GM18519 (cell line): ENCODE measurements around the gene SLC22A23.

Experiments
- ATAC-seq: cut with Tn5 transposase; IDR thresholded peaks from one replicate; pipeline ENCODE4 v1.9.1; 2021; ENCODE audit warnings: mild to moderate bottlenecking, moderate library complexity; ENCODE audit not compliant: unreplicated experiment, low FRiP score

The SLC22A23 gene

GRCh38 chr6:3449321-3449720 lies 7.5 kb downstream of the SLC22A23 start:
- no peak for ATAC-seq

GRCh38 chr6:3447005-3447404 lies 9.8 kb downstream of the SLC22A23 start:
- ATAC-seq, result no peak

GRCh38 chr6:3446184-3446583 lies 10.7 kb downstream of the SLC22A23 start:
- no peak for ATAC-seq

- no peak for ATAC-seq
Measured at GRCh38 chr6:3444276-3445088, 12.4 kb downstream of the SLC22A23 start.

GRCh38 chr6:3443221-3443515 lies 13.7 kb downstream of the SLC22A23 start:
- ATAC-seq, result no peak

- no peak for ATAC-seq
Measured at GRCh38 chr6:3442431-3443220, 14.2 kb downstream of the SLC22A23 start.

GRCh38 chr6:3440911-3441310 lies 15.9 kb downstream of the SLC22A23 start:
- no peak for ATAC-seq

GRCh38 chr6:3439961-3440360 lies 16.9 kb downstream of the SLC22A23 start:
- ATAC-seq, result no peak

GRCh38 chr6:3438190-3439167 lies 18.4 kb downstream of the SLC22A23 start:
- no peak for ATAC-seq

- ATAC-seq, result no peak
Measured at GRCh38 chr6:3433005-3433404, 23.8 kb downstream of the SLC22A23 start.

- ATAC-seq, result no peak
Measured at GRCh38 chr6:3432416-3432815, 24.4 kb downstream of the SLC22A23 start.

GRCh38 chr6:3431994-3432393 lies 24.9 kb downstream of the SLC22A23 start:
- no peak for ATAC-seq

GRCh38 chr6:3429211-3429610 lies 27.6 kb downstream of the SLC22A23 start:
- no peak for ATAC-seq

- ATAC-seq, result no peak
Measured at GRCh38 chr6:3428700-3429099, 28.1 kb downstream of the SLC22A23 start.

GRCh38 chr6:3428247-3428646 lies 28.6 kb downstream of the SLC22A23 start:
- ATAC-seq, result no peak

- no peak for ATAC-seq
Measured at GRCh38 chr6:3427687-3428085, 29.2 kb downstream of the SLC22A23 start.

GRCh38 chr6:3426927-3427686 lies 29.7 kb downstream of the SLC22A23 start:
- no peak for ATAC-seq

- no peak for ATAC-seq
Measured at GRCh38 chr6:3426091-3426926, 30.5 kb downstream of the SLC22A23 start.

GRCh38 chr6:3425574-3425973 lies 31.3 kb downstream of the SLC22A23 start:
- no peak for ATAC-seq
